HTR-8/SVneo (cell line): ENCODE data around the gene BMP4.

Experiments used
- DNase-seq: peaks from one replicate; pipeline ENCODE4 v3.0.0; 2011; ENCODE audit warnings: low spot score, mixed read lengths; ENCODE audit not compliant: insufficient read length
- FAIRE-seq: peaks from 2 replicates; lab custom pipeline; 2011; peaks lifted over from hg19 to GRCh38; lab: Jason Lieb, UNC

BMP4 gene

GRCh38 chr14:53968726-53969125 lies 12.1 kb upstream of the BMP4 start:
- DNase-seq = no peak
- FAIRE-seq = no peak

- FAIRE-seq (peak; percentile 67), DNase-seq (no peak)
Observed at GRCh38 chr14:53967606-53968005, 11.0 kb upstream of the BMP4 start.

- no peak for FAIRE-seq
- DNase-seq = no peak
Observed at GRCh38 chr14:53964249-53964648, 7.6 kb upstream of the BMP4 start.

- DNase-seq (no peak), FAIRE-seq (no peak)
Observed at GRCh38 chr14:53963320-53964227, 6.9 kb upstream of the BMP4 start.

- no peak for FAIRE-seq
- no peak for DNase-seq
Observed at GRCh38 chr14:53962953-53963319, 6.3 kb upstream of the BMP4 start.

GRCh38 chr14:53958628-53959027 lies 2.0 kb upstream of the BMP4 start:
- FAIRE-seq = no peak
- no peak for DNase-seq

- FAIRE-seq (no peak), DNase-seq (no peak)
Observed at GRCh38 chr14:53957739-53958138, 1.1 kb upstream of the BMP4 start.

GRCh38 chr14:53955671-53956426 lies 776 bp downstream of the BMP4 start:
- no peak for DNase-seq

GRCh38 chr14:53955229-53955556 lies 1.4 kb downstream of the BMP4 start:
- DNase-seq (no peak), FAIRE-seq (no peak)

More at GRCh38 chr14:53955671-53956426, 776 bp downstream of the BMP4 start:
- FAIRE-seq = peak; percentile 4

GRCh38 chr14:53954551-53955228 lies 1.9 kb downstream of the BMP4 start:
- FAIRE-seq (peak; percentile 31), DNase-seq (no peak)

- DNase-seq = peak; percentile 55
- no peak for FAIRE-seq
Observed at GRCh38 chr14:53953828-53954550, 2.6 kb downstream of the BMP4 start.

GRCh38 chr14:53953002-53953827 lies 3.4 kb downstream of the BMP4 start:
- DNase-seq (peak; percentile 92), FAIRE-seq (peak; percentile 85)

- DNase-seq = no peak
- no peak for FAIRE-seq
Observed at GRCh38 chr14:53952533-53952932, 4.1 kb downstream of the BMP4 start.

GRCh38 chr14:53951627-53952303 lies 4.9 kb downstream of the BMP4 start:
- DNase-seq (no peak), FAIRE-seq (no peak)

- FAIRE-seq (peak; percentile 46), DNase-seq (no peak)
Observed at GRCh38 chr14:53951243-53951626, 5.4 kb downstream of the BMP4 start.

- FAIRE-seq (no peak), DNase-seq (no peak)
Observed at GRCh38 chr14:53950031-53950793, 6.4 kb downstream of the BMP4 start.

GRCh38 chr14:53949201-53949600 lies 7.4 kb downstream of the BMP4 start:
- peak; percentile 4 for FAIRE-seq
- DNase-seq = no peak

GRCh38 chr14:53948205-53948884 lies 8.3 kb downstream of the BMP4 start:
- no peak for DNase-seq
- FAIRE-seq = peak; percentile 23
